T47D (cell line): Measurements from ENCODE around the gene EFNA4.

Experiments used
- DNase-seq, 2 experiments: peaks; one replicate each; pipeline versions ENCODE4 v3.0.0 to v3.0.0-alpha.2; 2011 to 2012; ENCODE audit warnings: low read depth in 1 of 2, low spot score in 1 of 2
- JUND ChIP-seq: IDR thresholded peaks from 2 replicates; pipeline ENCODE4 v1.6.1; 2012; ENCODE audit warnings: low read depth
- in situ Hi-C: cut with HindIII; loops from 2 replicates; pipeline ENCODE4 v1.10.0; 2016; ENCODE audit warnings: low sequenced_read_pairs, low pct_unique_long_range_greater_than_20kb

EFNA4 gene

DNA sequence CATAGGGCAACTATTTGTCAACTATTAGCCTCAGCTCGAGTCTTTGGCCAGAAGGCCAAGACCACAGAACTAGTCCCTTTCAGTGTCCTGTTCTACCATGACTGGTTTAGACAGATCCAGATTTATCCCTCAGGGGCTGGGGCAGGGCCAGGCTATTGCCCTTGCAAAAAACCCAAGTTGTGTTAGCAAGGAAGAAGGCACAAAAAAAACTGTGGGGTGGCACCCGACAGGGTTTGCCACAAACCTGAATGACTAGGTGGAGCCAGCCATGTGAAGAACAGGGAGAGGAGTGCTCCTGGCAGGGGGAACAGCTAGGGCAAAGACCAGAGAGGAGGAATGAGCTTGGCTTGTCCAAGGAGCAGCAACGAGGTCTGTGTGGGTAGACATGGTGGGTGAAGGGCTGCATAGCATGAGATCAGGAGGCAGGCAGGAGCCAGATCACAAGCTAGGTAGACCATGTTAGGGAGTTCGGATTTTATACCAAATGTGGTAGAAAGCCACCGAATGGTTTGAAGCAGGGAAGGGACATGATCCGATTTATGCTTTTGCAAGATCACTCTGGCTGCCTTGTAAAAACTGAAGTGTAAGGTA, 25.6 kb upstream of the EFNA4 start:
- in situ Hi-C loops: no loop called here
- DNase-seq: no peak
- TF ChIP-seq JUND: no peak

DNA sequence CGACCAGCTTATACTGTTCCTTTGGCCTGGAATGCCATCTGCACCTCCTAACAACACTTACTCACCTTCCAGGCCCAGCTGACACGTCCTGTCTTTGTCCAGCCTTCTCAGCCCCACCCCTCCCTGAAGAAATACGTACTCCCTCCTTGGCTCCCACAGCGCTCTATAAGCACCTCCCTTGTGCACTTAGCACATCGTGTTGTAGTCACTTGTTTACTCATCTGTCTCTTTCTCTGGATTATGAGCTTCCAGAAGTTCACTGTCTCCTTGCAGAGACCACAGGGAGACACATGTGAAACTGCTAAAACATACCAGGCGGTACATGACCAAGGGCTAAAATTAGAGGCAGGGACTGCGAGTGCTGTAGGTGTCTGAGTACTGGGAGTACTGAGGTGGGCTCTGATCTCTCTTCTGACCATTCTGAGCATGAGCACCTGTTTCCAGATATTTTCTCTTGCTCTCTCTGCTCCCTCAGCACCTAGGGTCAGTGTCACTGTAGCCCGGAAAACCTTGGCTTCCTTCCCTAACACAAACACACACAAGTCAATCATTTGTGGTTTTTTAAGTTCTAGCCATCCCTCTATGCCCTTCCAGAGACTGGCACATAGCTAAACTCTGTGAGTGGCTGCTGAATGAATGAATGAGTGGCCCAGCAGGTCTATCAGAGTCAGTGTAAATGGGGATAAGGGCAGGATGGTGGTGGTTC, 24.8 kb upstream of the EFNA4 start:
- in situ Hi-C loops: no loop called here
- peak in 1 of 2 experiments; percentile 84 for DNase-seq
- TF ChIP-seq JUND: no peak

DNA sequence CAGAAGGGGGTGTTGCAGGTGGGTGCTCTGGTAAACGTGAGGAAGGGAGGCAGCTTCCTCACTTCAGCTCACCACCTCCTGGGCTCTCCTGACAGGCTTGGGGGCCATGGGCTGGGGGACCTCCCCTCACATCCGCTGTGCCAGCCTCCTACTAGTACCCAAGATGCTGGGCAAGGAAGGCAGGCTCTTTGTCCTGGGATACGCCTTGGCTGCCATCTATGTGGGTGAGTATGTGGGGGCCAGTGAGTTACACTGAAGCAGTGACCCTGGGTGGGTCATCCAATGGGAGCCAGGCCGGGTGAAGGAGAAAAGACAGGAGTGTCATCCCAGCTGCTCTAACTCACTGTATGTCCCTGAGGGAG, 24.3 kb upstream of the EFNA4 start:
- in situ Hi-C loops: no loop called here
- no peak for TF ChIP-seq JUND
- no peak for DNase-seq

DNA sequence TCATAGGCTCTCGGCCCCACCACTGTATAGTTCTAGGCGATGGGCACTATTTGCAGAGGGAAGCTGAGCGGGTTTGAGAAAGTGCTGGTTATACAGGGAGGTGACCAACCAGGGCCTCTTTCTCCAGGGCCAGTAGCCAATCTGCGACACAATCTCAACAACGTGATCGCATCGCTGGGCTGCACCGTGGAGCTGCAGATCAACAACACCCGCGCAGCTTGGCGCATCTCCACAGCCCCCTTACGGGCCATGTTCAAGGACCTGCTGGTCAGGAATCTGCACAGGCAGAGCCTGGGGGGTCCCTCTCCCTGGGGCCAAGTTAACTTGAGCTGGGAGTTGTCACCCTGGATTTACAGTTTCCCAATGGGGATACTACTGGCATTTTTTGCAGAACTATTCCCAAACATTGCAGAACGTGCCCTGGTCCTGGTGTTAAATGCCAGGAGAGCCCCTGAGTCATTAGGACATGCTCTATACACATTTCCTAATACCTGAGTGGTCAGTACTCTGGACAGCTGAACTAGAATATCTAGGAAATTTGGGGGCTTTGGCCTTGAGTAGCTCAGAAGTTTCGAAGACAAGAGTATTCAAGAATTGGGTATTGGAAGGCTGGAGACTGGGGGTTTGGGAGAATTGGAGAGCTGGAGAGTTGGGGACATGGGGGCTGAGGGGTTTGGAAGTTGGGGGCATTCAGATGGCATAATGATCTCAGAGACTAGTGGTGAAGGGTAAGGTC, 23.0 kb upstream of the EFNA4 start:
- no peak for DNase-seq
- in situ Hi-C loops: no loop called here
- TF ChIP-seq JUND: no peak

DNA sequence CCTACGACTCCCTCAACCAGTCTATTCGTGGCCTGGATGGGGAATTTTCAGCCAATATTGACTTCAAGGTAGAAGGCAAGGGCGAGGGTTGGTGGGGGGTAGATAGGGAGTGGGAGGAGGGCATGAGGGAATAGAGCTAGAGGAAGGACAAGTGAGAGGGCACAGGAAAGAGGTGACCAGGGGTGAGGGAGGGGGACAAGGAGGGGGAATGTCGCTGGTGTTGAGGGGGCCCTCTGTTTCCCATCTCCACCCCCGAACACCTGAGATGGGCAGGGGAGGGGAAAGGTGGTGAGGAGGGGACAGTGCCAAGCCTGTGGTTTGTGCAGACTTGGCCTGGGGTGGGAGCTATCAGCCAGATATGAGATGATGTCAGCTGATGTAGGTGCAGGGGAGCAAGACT, 20.8 kb upstream of the EFNA4 start:
- DNase-seq: no peak
- no peak for TF ChIP-seq JUND
- in situ Hi-C loops: no loop called here

DNA sequence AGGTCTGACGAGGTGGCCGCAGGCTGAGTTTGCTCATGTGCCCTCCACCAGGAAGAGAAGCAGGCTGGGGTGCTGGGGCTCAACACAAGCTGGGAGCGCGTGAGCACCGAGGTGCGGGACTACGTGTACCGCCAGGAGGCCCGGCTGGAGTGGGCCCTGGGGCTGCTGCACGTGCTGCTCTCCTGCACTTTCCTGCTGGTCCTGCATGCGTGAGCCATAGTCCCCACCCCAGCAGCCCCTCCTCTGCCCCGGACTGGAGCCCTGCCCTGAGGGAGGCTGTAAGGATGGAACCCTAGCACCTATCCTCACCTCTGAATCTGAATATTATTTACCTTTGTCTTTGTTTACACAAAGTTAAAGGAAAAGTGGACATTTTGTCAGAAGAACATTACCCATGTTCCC, 20.2 kb upstream of the EFNA4 start:
- peak in 1 of 2 experiments; percentile 69 for DNase-seq
- in situ Hi-C loops: no loop called here
- TF ChIP-seq JUND: no peak

DNA sequence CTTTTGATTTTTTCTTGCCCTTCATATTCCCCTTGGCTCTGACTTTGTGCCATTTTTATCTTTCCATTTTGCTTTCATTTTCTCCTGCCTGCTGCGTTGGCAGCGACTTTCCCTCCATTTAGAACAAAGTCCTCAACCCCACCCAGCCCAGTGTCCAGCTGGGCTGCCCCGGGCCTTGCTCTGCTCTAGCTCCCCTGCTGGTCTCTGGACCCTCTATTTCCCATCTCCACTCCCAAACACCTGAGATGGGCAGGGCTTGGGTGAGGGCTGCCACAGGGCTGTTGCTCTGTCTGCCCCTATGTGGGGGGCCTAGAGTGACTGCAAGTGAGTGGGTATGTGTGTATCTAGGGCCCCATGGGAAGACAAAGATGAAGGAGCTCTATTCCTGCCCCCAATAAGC, 19.7 kb upstream of the EFNA4 start:
- TF ChIP-seq JUND: no peak

DNA sequence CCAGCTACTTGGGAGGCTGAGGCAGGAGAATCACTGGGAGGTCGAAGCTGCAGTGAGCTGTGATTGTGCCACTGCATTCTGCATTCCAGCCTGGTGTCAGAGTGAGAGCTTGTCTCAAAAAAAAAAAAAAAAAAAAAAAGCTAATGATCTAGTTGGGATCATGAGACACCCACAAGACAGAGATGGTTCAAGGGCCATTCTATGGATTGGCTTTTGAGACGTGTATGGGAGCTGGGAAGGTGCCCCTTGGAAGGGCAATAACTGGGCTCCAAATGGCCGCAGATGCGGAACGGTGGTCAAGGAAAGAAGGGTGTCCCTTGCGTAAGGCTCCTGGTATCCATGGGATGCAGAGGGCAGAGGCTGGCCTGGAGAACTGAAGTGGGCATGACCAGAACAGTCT, 19.2 kb upstream of the EFNA4 start:
- in situ Hi-C loops: no loop called here

More for the DNA sequence above, 19.7 kb upstream of the EFNA4 start:
- in situ Hi-C loops: no loop called here
- no peak for DNase-seq

DNA sequence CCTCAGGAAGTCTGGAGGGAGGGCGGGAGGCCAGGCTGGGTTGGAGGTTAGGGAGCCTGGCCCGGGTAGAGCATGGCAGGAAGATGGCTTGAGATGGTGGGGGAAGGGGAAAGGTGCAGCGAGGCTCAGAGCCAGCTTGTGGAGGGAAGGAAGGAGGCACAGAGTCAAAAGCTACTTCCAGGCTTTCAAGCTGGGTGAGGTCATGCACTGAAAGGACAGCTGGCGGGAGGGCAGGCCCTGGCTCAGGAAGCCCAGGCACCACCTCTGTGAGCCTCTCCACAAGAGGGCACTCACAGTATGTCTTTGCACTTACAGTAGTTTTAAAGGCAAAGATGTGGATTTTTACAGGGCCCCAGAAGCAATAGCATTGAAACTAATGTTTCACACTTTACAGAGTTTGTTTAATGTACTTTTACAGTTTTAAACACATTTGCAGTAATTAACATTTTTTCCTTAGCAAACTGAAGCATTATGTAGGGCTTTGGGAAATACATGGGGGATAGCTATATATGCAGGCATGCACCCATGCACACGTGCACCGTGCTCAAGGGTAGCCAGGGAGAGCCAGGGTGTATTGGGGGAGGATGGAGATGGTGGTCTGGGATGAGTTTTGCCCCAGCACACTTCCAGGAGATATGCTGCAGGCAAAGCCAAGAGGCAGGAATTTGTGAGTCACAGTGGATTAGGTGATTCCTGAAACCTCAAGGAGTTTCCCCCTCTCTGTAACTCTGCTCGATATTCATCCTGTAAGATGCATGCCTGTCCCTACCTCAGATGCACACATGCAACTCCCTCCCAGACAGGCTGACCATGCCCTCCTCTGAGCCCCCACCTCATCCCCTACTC, 18.5 kb upstream of the EFNA4 start:
- in situ Hi-C loops: no loop called here
- DNase-seq: peak; percentile 84 to 95
- no peak for TF ChIP-seq JUND

More for the DNA sequence above, 19.2 kb upstream of the EFNA4 start:
- no peak for TF ChIP-seq JUND
- no peak for DNase-seq

DNA sequence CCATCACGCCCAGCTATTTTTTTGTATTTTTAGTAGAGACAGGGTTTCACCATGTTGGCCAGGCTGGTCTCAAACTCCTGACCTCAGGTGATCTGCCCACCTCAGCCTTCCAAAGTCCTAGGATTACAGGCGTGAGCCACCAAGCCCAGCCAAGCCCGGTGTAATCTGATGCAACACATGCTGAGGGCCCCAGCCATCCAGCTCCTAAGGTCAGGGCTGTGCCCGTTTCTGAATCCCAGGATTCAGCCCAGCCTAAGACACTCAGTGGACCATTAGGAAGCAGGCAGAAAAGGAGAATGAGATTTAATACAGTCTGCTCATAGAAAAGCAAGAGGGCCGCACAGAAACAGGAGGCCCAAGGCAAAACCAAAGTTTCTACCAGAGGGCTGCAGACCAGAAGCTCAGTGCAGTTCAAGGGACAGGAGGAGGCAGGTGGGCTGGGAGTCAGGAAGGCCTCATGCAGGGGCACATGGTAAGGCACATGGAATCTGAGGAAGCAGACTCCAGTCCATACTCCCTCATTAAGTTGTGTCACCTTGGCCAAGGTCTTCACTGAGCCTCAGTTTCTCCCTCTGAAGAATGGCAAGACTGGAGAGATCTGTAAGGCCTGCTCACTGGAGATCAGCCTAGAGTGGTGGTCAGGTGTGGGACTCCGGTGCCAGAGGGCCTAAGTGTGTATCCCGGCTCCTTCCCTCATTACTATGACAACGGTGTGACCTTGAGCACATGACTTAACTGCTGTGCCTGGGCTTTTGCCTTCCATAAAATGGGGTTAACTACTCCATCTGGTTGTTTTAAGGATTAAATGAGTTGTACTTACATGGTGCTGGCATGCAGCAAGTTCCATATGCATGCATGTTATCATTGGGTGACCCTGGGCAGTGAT, 14.8 kb upstream of the EFNA4 start:
- TF ChIP-seq JUND: no peak
- in situ Hi-C loops: no loop called here
- no peak for DNase-seq

DNA sequence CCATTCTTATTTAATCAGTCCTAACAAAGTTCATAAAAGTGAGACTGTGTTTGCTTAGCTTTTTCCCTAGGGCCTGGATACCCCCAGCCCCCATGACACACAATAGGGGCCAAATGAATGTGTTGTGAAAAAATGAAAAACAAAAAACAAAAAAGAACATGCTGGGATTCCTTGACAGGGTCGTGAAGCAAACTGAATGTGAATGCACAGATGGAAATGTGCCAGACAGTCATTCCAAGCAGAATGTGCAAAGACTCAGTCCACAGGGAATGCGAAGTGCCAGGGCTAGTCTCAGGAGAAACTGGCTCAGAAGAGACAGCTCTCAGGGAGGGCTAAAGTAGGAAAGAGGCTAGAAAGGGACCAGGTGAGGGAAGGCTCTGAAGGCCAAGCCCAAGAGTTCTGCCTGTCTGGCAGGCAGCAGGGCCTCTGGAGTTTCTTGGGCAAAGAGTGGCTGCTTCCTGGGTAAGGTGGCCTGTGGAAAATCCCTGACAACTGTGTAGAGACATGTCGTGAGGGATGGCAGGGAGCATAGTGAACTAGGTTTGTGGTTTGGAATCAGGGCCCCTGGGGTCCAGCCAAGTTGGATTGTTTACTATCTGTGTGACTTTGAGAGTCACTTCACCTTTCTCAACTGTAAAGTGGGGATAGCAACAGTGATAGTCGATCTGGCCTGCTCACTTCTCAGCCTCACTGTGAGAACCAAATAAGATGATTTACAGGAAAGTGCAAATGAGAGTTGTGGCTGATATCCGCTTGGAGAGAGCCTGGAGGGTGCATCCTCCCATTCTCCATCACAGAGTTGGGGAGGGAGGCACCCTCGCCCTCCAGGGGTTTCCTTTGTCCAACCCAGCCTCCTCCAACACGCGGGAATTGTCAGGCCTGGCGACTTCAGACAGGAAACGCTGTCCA, 13.6 kb upstream of the EFNA4 start:
- no peak for TF ChIP-seq JUND
- DNase-seq: peak in 1 of 2 experiments; percentile 44
- in situ Hi-C loops: no loop called here
